K562 (cell line): ENCODE measurements around the gene XBP1. TPM values are rescaled to one million over a fixed set of nuclear protein-coding genes. Genes with fewer than 3 reads are reported as not detected.
A peak's percentile ranks its signal among the peaks of the same experiment; 100 is the strongest.
"Not testable (repeated sequence)": the region's sequence is repeated elsewhere in the genome, so short reads cannot be mapped to it uniquely, and the experiment has no call there.

Experiments used
- ATAC-seq: fragments of 200-7000 bp; cut with Tn5 transposase; 3 replicates; pipeline ENCODE4 v1.9.1; 2020; ENCODE audit warnings: moderate library complexity
- BruUV-seq: library from RNA; stranded (reverse); fragments of 400-500 nt; replicated peaks from 2 replicates; lab custom pipeline; 2021; lab: Mats Ljungman, UMichigan
- CTCF ChIA-PET: fragments of 300-600 bp; formaldehyde crosslinking; extraction: SDS; loops from one replicate; lab custom pipeline; 2021; ENCODE audit warnings: low intra/inter-chr PET ratio; lab: Yijun Ruan, JAX
- POLR2A ChIA-PET: fragments of 300-600, 350-650 bp; sonication (Branson Sonifier 250); formaldehyde crosslinking; extraction: SDS; loops from one replicate; lab custom pipeline; 2021; ENCODE audit warnings: antibody characterized with exemption, inconsistent platforms; lab: Yijun Ruan, JAX
- DNase-seq, 4 experiments: peaks; one replicate each; pipeline versions ENCODE4 v3.0.0 to v3.0.0-alpha.2; 2011 to 2018; ENCODE audit warnings: low spot score in 3 of 4, mixed read lengths in 3 of 4; ENCODE audit errors: extremely low read depth in 1 of 4
- FAIRE-seq: peaks from 2 replicates; lab custom pipeline; 2011; peaks lifted over from hg19 to GRCh38; lab: Jason Lieb, UNC
- H2AFZ ChIP-seq: 2 replicates; pipeline ENCODE4 v1.6.0; 2011; ENCODE audit warnings: low read depth, low read length, control low read depth, inconsistent platforms
- H3K27ac ChIP-seq: fragments of 200-600 bp; 3 replicates; pipeline ENCODE4 v1.8.0; 2011; ENCODE audit warnings: low read depth, mild to moderate bottlenecking, control low read depth, inconsistent platforms, low read length, moderate library complexity, mixed read lengths; ENCODE audit errors: extremely low read depth
- H3K27me3 ChIP-seq, 2 experiments: fragments of 300-600 bp in 1 of 2; 2 replicates in 1 of 2; 3 replicates in 1 of 2; pipeline versions ENCODE4 v1.6.0 to v1.8.0; 2011; ENCODE audit warnings: inconsistent platforms in 2 of 2, low read length in 2 of 2, mild to moderate bottlenecking in 1 of 2, mixed read lengths in 1 of 2, moderate library complexity in 1 of 2; ENCODE audit not compliant: control insufficient read depth in 2 of 2, insufficient read depth in 2 of 2
- H3K36me3 ChIP-seq: fragments of 300-600 bp; 3 replicates; pipeline ENCODE4 v1.8.0; 2011; ENCODE audit warnings: mild to moderate bottlenecking, low read length, inconsistent platforms; ENCODE audit not compliant: control insufficient read depth, insufficient read depth
- H3K4me1 ChIP-seq, 2 experiments: fragments of 200-600 bp in 1 of 2; replicated peaks in 1 of 2; 2 replicates in 1 of 2; 3 replicates in 1 of 2; pipeline versions ENCODE4 v1.5.1 to v1.8.0; 2011; ENCODE audit warnings: inconsistent platforms in 2 of 2, low read length in 2 of 2, mild to moderate bottlenecking in 1 of 2, mixed read lengths in 1 of 2, moderate library complexity in 1 of 2; ENCODE audit not compliant: control insufficient read depth in 2 of 2, insufficient read depth in 2 of 2
- H3K4me2 ChIP-seq: 2 replicates; pipeline ENCODE4 v1.6.1; 2011; ENCODE audit warnings: low read length, control low read depth, inconsistent platforms, mixed read lengths; ENCODE audit not compliant: insufficient read depth
- H3K4me3 ChIP-seq: fragments of 200-600 bp; sonication (generic), shearing (Covaris generic); 2 replicates; pipeline ENCODE4 v1.5.1; 2016; ENCODE audit warnings: control low read depth, inconsistent platforms
- H3K79me2 ChIP-seq: fragments of 200-600 bp; 3 replicates; pipeline ENCODE4 v1.8.0; 2011; ENCODE audit warnings: low read length, inconsistent platforms; ENCODE audit not compliant: control insufficient read depth, insufficient read depth
- H3K9ac ChIP-seq, 2 experiments: 2 replicates each; pipeline versions ENCODE4 v1.6.0 to v1.6.1; 2011; ENCODE audit warnings: low read depth in 2 of 2, low read length in 2 of 2, control low read depth in 1 of 2, inconsistent platforms in 1 of 2, mild to moderate bottlenecking in 1 of 2, mixed read lengths in 1 of 2; ENCODE audit not compliant: insufficient read depth in 1 of 2
- H3K9me1 ChIP-seq: one replicate; pipeline ENCODE4 v1.6.0; 2011; ENCODE audit warnings: inconsistent platforms, mild to moderate bottlenecking, low read length, moderate library complexity; ENCODE audit not compliant: control insufficient read depth, insufficient read depth
- H3K9me3 ChIP-seq: replicated peaks from 2 replicates; pipeline ENCODE4 v1.5.1; 2011; ENCODE audit warnings: low read depth, low read length, inconsistent platforms; ENCODE audit not compliant: control insufficient read depth, insufficient read depth
- H4K20me1 ChIP-seq: replicated peaks from 2 replicates; pipeline ENCODE4 v1.6.1; 2011; ENCODE audit warnings: low read length, inconsistent platforms, mixed read lengths; ENCODE audit not compliant: control insufficient read depth, insufficient read depth
- AFF1 ChIP-seq, 2 experiments: fragments of 450-650 bp; IDR thresholded peaks; 2 replicates each; pipeline ENCODE4 v1.6.1; 2018; ENCODE audit warnings: mild to moderate bottlenecking in 2 of 2, low read depth in 1 of 2; ENCODE audit not compliant: partially characterized antibody in 2 of 2
- WGBS: fragments of 100-300 bp; shearing (Covaris generic); methylation state at CpG from one replicate; pipeline ENCODE4 v1.1.6; 2016; ENCODE audit warnings: low coverage, mixed read lengths; ENCODE audit not compliant: insufficient coverage; ENCODE audit errors: missing lambda C conversion rate; 5-methylcytosine and 5-hydroxymethylcytosine counted together
- in situ Hi-C: fragments of 300-500 bp; cut with MboI; formaldehyde crosslinking; loops from 4 replicates; pipeline ENCODE4 v1.15.0; 2018; ENCODE audit warnings: inconsistent platforms, mixed read lengths
- intact Hi-C: fragments of 100-400 bp; cut with micrococcal nuclease; formaldehyde crosslinking; loops from 2 replicates; pipeline ENCODE4 v1.14.2; 2022
- polyA plus RNA-seq, 8 experiments: library from polyadenylated mRNA; depleted of rRNA in 4 of 8; stranded (reverse) in 5 of 8; unstranded in 3 of 8; fragments of >200 nt; fragmentation: Nextera tagmentation in 2 of 8; fragmentation: Illumina TruSeq in 1 of 8; extraction: Ambion mirVana in 2 of 8; extraction: Trizol in 1 of 8; gene quantifications; 2 replicates each; pipeline versions ENCODE4 v1.2.1 to v1.2.3, GENCODE V29; 2011 to 2014; ENCODE audit warnings: inconsistent platforms in 1 of 8, missing spikeins in 1 of 8
- total RNA-seq, 7 experiments: library from RNA; depleted of rRNA in 6 of 7; stranded (reverse); fragments of >200 nt in 6 of 7; fragmentation: Illumina TruSeq in 2 of 7; extraction: Trizol in 2 of 7; gene quantifications; 2 replicates each; pipeline versions ENCODE4 v1.2.1 to v1.2.3, GENCODE V29; 2011 to 2021; ENCODE audit warnings: low replicate concordance in 1 of 7

Gene XBP1
- total and polyA plus RNA-seq, 9 of the 15 experiments (the other 6 are each of a cell fraction or from before 2014, with no cell fraction given) = 25.0 to 218 (median 94.6) TPM

DNA sequence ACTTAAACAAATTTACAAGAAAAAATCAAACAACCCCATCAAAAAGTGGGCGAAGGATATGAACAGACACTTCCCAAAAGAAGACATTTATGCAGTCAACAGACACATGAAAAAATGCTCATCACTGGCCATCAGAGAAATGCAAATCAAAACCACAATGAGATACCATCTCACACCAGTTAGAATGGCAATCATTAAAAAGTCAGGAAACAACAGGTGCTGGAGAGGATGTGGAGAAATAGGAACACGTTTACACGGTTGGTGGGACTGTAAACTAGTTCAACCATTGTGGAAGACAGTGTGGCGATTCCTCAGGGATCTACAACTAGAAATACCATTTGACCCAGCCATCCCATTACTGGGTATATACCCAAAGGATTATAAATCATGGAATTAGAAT lies 26.1 kb upstream of the XBP1 start:
- intact Hi-C loops = loop anchor here (5.0 kb wide), 1 partner anchor 34 kb away; no protein-coding TSS in a partner anchor

DNA sequence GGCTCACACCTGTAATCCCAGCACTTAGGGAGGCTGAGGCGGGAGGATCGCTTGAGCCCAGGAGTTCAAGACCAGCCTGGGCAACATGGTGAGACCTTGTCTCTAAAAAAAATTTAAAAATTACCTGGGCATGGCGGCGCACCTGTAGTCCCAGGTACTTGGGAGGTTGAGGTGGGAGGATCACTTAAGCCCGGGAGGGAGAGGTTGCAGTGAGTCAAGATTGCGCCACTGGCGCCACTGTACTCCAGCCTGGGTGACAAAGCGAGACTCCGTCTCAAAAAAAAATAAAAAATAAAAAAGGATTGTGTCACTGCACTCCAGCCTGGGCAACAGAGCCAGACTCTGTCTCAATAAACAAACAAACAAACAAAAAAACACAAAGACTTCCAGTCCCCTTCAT lies 24.1 kb upstream of the XBP1 start:
- 69% methylated on average over 2 of the region's 9 CpGs for WGBS
- intact Hi-C loops, FAIRE-seq: not testable (repeated sequence)

More for the DNA sequence above, 26.1 kb upstream of the XBP1 start:
- BruUV-seq, H3K79me2 ChIP-seq, CTCF ChIA-PET, DNase-seq, H3K9me1 ChIP-seq, POLR2A ChIA-PET, ATAC-seq, H3K9me3 ChIP-seq, H4K20me1 ChIP-seq, H3K4me3 ChIP-seq, FAIRE-seq, H3K4me2 ChIP-seq, H3K27ac ChIP-seq, H2AFZ ChIP-seq, H3K4me1 ChIP-seq, H3K27me3 ChIP-seq, H3K9ac ChIP-seq, H3K36me3 ChIP-seq: not testable (repeated sequence)
- in situ Hi-C loops = loop anchor here (10.0 kb wide), 1 partner anchor 772 kb away; no protein-coding TSS in a partner anchor
- TF ChIP-seq AFF1 (IDR thresholded peaks at IDR 0.05; ENCODE audit: low read depth in 1 of 2, partially characterized antibody in 2 of 2) = peak in 1 of 2 experiments; percentile 76
- 34% methylated on average over 4 of the region's 4 CpGs for whole genome bisulfite sequencing

More for the DNA sequence above, 24.1 kb upstream of the XBP1 start:
- DNase-seq, H3K27ac ChIP-seq, H3K27me3 ChIP-seq, CTCF ChIA-PET, H3K4me1 ChIP-seq, H3K9me1 ChIP-seq, BruUV-seq, H2AFZ ChIP-seq, H3K36me3 ChIP-seq, H3K4me2 ChIP-seq, H4K20me1 ChIP-seq, H3K9me3 ChIP-seq, H3K79me2 ChIP-seq, H3K9ac ChIP-seq, ATAC-seq, H3K4me3 ChIP-seq: not testable (repeated sequence)
- POLR2A ChIA-PET = interaction anchor here (0.6 kb wide), 1 partner anchor 162 kb away, joined by 4 read pairs; no protein-coding TSS in a partner anchor
- in situ Hi-C loops = loop anchor here (10.0 kb wide), 1 partner anchor 770 kb away; no protein-coding TSS in a partner anchor
